K562 (cell line): ENCODE measurements around the gene HSF2. TPM values are rescaled to one million over a fixed set of nuclear protein-coding genes. Genes with fewer than 3 reads are reported as not detected.
A peak's percentile ranks its signal among the peaks of the same experiment; 100 is the strongest.

ENCODE experiments used
- ATAC-seq: fragments of 200-7000 bp; cut with Tn5 transposase; 3 replicates; pipeline ENCODE4 v1.9.1; 2020; ENCODE audit warnings: moderate library complexity
- BruUV-seq: library from RNA; stranded (reverse); fragments of 400-500 nt; replicated peaks from 2 replicates; lab custom pipeline; 2021; lab: Mats Ljungman, UMichigan
- CTCF ChIA-PET: fragments of 300-600 bp; formaldehyde crosslinking; extraction: SDS; loops from one replicate; lab custom pipeline; 2021; ENCODE audit warnings: low intra/inter-chr PET ratio; lab: Yijun Ruan, JAX
- POLR2A ChIA-PET: fragments of 300-600, 350-650 bp; sonication (Branson Sonifier 250); formaldehyde crosslinking; extraction: SDS; loops from one replicate; lab custom pipeline; 2021; ENCODE audit warnings: antibody characterized with exemption, inconsistent platforms; lab: Yijun Ruan, JAX
- DNase-seq, 4 experiments: peaks; one replicate each; pipeline versions ENCODE4 v3.0.0 to v3.0.0-alpha.2; 2011 to 2018; ENCODE audit warnings: low spot score in 3 of 4, mixed read lengths in 3 of 4; ENCODE audit errors: extremely low read depth in 1 of 4
- FAIRE-seq: peaks from 2 replicates; lab custom pipeline; 2011; peaks lifted over from hg19 to GRCh38; lab: Jason Lieb, UNC
- H2AFZ ChIP-seq: 2 replicates; pipeline ENCODE4 v1.6.0; 2011; ENCODE audit warnings: low read depth, low read length, control low read depth, inconsistent platforms
- H3K27ac ChIP-seq: fragments of 200-600 bp; 3 replicates; pipeline ENCODE4 v1.8.0; 2011; ENCODE audit warnings: low read depth, mild to moderate bottlenecking, control low read depth, inconsistent platforms, low read length, moderate library complexity, mixed read lengths; ENCODE audit errors: extremely low read depth
- H3K27me3 ChIP-seq, 2 experiments: fragments of 300-600 bp in 1 of 2; 2 replicates in 1 of 2; 3 replicates in 1 of 2; pipeline versions ENCODE4 v1.6.0 to v1.8.0; 2011; ENCODE audit warnings: inconsistent platforms in 2 of 2, low read length in 2 of 2, mild to moderate bottlenecking in 1 of 2, mixed read lengths in 1 of 2, moderate library complexity in 1 of 2; ENCODE audit not compliant: control insufficient read depth in 2 of 2, insufficient read depth in 2 of 2
- H3K36me3 ChIP-seq: fragments of 300-600 bp; 3 replicates; pipeline ENCODE4 v1.8.0; 2011; ENCODE audit warnings: mild to moderate bottlenecking, low read length, inconsistent platforms; ENCODE audit not compliant: control insufficient read depth, insufficient read depth
- H3K4me1 ChIP-seq, 2 experiments: fragments of 200-600 bp in 1 of 2; replicated peaks in 1 of 2; 2 replicates in 1 of 2; 3 replicates in 1 of 2; pipeline versions ENCODE4 v1.5.1 to v1.8.0; 2011; ENCODE audit warnings: inconsistent platforms in 2 of 2, low read length in 2 of 2, mild to moderate bottlenecking in 1 of 2, mixed read lengths in 1 of 2, moderate library complexity in 1 of 2; ENCODE audit not compliant: control insufficient read depth in 2 of 2, insufficient read depth in 2 of 2
- H3K4me2 ChIP-seq: 2 replicates; pipeline ENCODE4 v1.6.1; 2011; ENCODE audit warnings: low read length, control low read depth, inconsistent platforms, mixed read lengths; ENCODE audit not compliant: insufficient read depth
- H3K4me3 ChIP-seq: fragments of 200-600 bp; sonication (generic), shearing (Covaris generic); 2 replicates; pipeline ENCODE4 v1.5.1; 2016; ENCODE audit warnings: control low read depth, inconsistent platforms
- H3K79me2 ChIP-seq: fragments of 200-600 bp; 3 replicates; pipeline ENCODE4 v1.8.0; 2011; ENCODE audit warnings: low read length, inconsistent platforms; ENCODE audit not compliant: control insufficient read depth, insufficient read depth
- H3K9ac ChIP-seq, 2 experiments: 2 replicates each; pipeline versions ENCODE4 v1.6.0 to v1.6.1; 2011; ENCODE audit warnings: low read depth in 2 of 2, low read length in 2 of 2, control low read depth in 1 of 2, inconsistent platforms in 1 of 2, mild to moderate bottlenecking in 1 of 2, mixed read lengths in 1 of 2; ENCODE audit not compliant: insufficient read depth in 1 of 2
- H3K9me1 ChIP-seq: one replicate; pipeline ENCODE4 v1.6.0; 2011; ENCODE audit warnings: inconsistent platforms, mild to moderate bottlenecking, low read length, moderate library complexity; ENCODE audit not compliant: control insufficient read depth, insufficient read depth
- H3K9me3 ChIP-seq: replicated peaks from 2 replicates; pipeline ENCODE4 v1.5.1; 2011; ENCODE audit warnings: low read depth, low read length, inconsistent platforms; ENCODE audit not compliant: control insufficient read depth, insufficient read depth
- H4K20me1 ChIP-seq: replicated peaks from 2 replicates; pipeline ENCODE4 v1.6.1; 2011; ENCODE audit warnings: low read length, inconsistent platforms, mixed read lengths; ENCODE audit not compliant: control insufficient read depth, insufficient read depth
- BRF2 ChIP-seq: IDR thresholded peaks from 3 replicates; pipeline ENCODE4 v1.6.1; 2011; ENCODE audit warnings: borderline replicate concordance, mild to moderate bottlenecking; ENCODE audit not compliant: insufficient read length, insufficient read depth
- CBX3 ChIP-seq, 2 experiments: IDR thresholded peaks; 1 replicate in 1 of 2; 2 replicates in 1 of 2; pipeline ENCODE4 v1.6.1; 2012; ENCODE audit warnings: inconsistent platforms in 2 of 2, low read length in 2 of 2, borderline replicate concordance in 1 of 2, control low read depth in 1 of 2
- CREB3L1 ChIP-seq: fragments of 450-650 bp; IDR thresholded peaks from 2 replicates; pipeline ENCODE4 v1.6.1; 2014; ENCODE audit warnings: low read depth, mild to moderate bottlenecking, moderate library complexity, borderline replicate concordance
- ETS1 ChIP-seq: conservative IDR thresholded peaks from 2 replicates; pipeline ENCODE4 v1.6.1; 2011; ENCODE audit warnings: low read depth, mild to moderate bottlenecking, low read length; ENCODE audit not compliant: control insufficient read depth
- MTA1 ChIP-seq: fragments of 450-650 bp; IDR thresholded peaks from 2 replicates; pipeline ENCODE4 v1.6.1; 2017; ENCODE audit warnings: borderline replicate concordance
- NELFE ChIP-seq: IDR thresholded peaks from 2 replicates; pipeline ENCODE4 v1.6.1; 2011; ENCODE audit warnings: mild to moderate bottlenecking; ENCODE audit not compliant: insufficient read depth, insufficient read length
- RBM22 ChIP-seq: fragments of 200-400 bp; formaldehyde crosslinking; IDR thresholded peaks from 2 replicates; pipeline ENCODE4 v1.6.1; 2018; ENCODE audit warnings: low read length, low read depth; ENCODE audit not compliant: poor library complexity, severe bottlenecking
- SIRT6 ChIP-seq: IDR thresholded peaks from one replicate; pipeline ENCODE4 v1.6.1; 2012; ENCODE audit warnings: low read depth, mild to moderate bottlenecking, control low read depth, inconsistent platforms, low read length, moderate library complexity
- TGIF2 ChIP-seq: sonication (generic); formaldehyde crosslinking; IDR thresholded peaks from 2 replicates; pipeline ENCODE4 v1.8.1; 2022; ENCODE audit warnings: mild to moderate bottlenecking, missing genetic modification reagents, moderate library complexity
- TRIM28 ChIP-seq: fragments of 450-650 bp; IDR thresholded peaks from 2 replicates; pipeline ENCODE4 v1.6.1; 2017
- ZBED1 ChIP-seq: IDR thresholded peaks from 2 replicates; pipeline ENCODE4 v1.6.1; 2014
- ZNF280A ChIP-seq: fragments of 450-650 bp; IDR thresholded peaks from 2 replicates; pipeline ENCODE4 v1.6.1; 2018; ENCODE audit warnings: mild to moderate bottlenecking, low read depth; ENCODE audit not compliant: partially characterized antibody
- ZNF280B ChIP-seq: fragments of 250-450 bp; sonication (Bioruptor Pico); IDR thresholded peaks from 2 replicates; pipeline ENCODE4 v1.5.1; 2021; ENCODE audit warnings: mild to moderate bottlenecking
- ZNF584 ChIP-seq: fragments of 200-800 bp; sonication (Bioruptor generic); IDR thresholded peaks from 2 replicates; pipeline ENCODE4 v1.6.1; 2016; ENCODE audit warnings: low read depth, mild to moderate bottlenecking, missing genetic modification characterization, missing compliant biosample characterization
- WGBS: fragments of 100-300 bp; shearing (Covaris generic); methylation state at CpG from one replicate; pipeline ENCODE4 v1.1.6; 2016; ENCODE audit warnings: low coverage, mixed read lengths; ENCODE audit not compliant: insufficient coverage; ENCODE audit errors: missing lambda C conversion rate; 5-methylcytosine and 5-hydroxymethylcytosine counted together
- in situ Hi-C: fragments of 300-500 bp; cut with MboI; formaldehyde crosslinking; loops from 4 replicates; pipeline ENCODE4 v1.15.0; 2018; ENCODE audit warnings: inconsistent platforms, mixed read lengths
- intact Hi-C: fragments of 100-400 bp; cut with micrococcal nuclease; formaldehyde crosslinking; loops from 2 replicates; pipeline ENCODE4 v1.14.2; 2022
- polyA plus RNA-seq, 8 experiments: library from polyadenylated mRNA; depleted of rRNA in 4 of 8; stranded (reverse) in 5 of 8; unstranded in 3 of 8; fragments of >200 nt; fragmentation: Nextera tagmentation in 2 of 8; fragmentation: Illumina TruSeq in 1 of 8; extraction: Ambion mirVana in 2 of 8; extraction: Trizol in 1 of 8; gene quantifications; 2 replicates each; pipeline versions ENCODE4 v1.2.1 to v1.2.3, GENCODE V29; 2011 to 2014; ENCODE audit warnings: inconsistent platforms in 1 of 8, missing spikeins in 1 of 8
- total RNA-seq, 7 experiments: library from RNA; depleted of rRNA in 6 of 7; stranded (reverse); fragments of >200 nt in 6 of 7; fragmentation: Illumina TruSeq in 2 of 7; extraction: Trizol in 2 of 7; gene quantifications; 2 replicates each; pipeline versions ENCODE4 v1.2.1 to v1.2.3, GENCODE V29; 2011 to 2021; ENCODE audit warnings: low replicate concordance in 1 of 7

The HSF2 gene
- total and polyA plus RNA-seq, 9 of the 15 experiments (the other 6 are each of a cell fraction or from before 2014, with no cell fraction given), result 19.1 to 73.1 (median 29.2) TPM

- peaks cover 67% of the 10 kb centered on the region for H3K36me3 ChIP-seq
- TF ChIP-seq CREB3L1 (no peak), NELFE (no peak), TGIF2 (CRISPR knock-in tag) (no peak), MTA1 (no peak), TRIM28 (peak; percentile 82), ZNF584 (CRISPR knock-in tag) (no peak), CBX3 (IDR thresholded peaks at IDR 0.05; ENCODE audit: borderline replicate concordance in 1 of 2, low read length in 2 of 2) (peak in 1 of 2 experiments; percentile 96; a peak in 2 of 3 replicates), BRF2 (no peak), ZBED1 (no peak), RBM22 (no peak), SIRT6 (no peak), ETS1 (no peak), ZNF280A (peak; percentile 73), ZNF280B (CRISPR knock-in tag) (peak; percentile 65; the same call in 1 of the 2 replicates)
Observed at GRCh38 chr6:122438975-122439374, 39.5 kb downstream of the HSF2 start.

More at GRCh38 chr6:122438975-122439374, 39.5 kb downstream of the HSF2 start:
- peak; percentile 54; the same call in 2 of the 3 replicates for ATAC-seq
- H4K20me1 ChIP-seq, result no peaks in the 10 kb centered on the region
- peak in 1 of 4 experiments; percentile 7 for DNase-seq
- CTCF ChIA-PET, result no interaction called here
- no TSS peak for BruUV-seq
- H3K9ac ChIP-seq, result no peak overlapping the region
- no peak overlapping the region for H2AFZ ChIP-seq
- no peaks in the 10 kb centered on the region for H3K79me2 ChIP-seq
- no peaks in the 10 kb centered on the region for H3K27me3 ChIP-seq
- H3K4me1 ChIP-seq, result no peaks in the 10 kb centered on the region
- no peak overlapping the region for H3K27ac ChIP-seq
- in situ Hi-C loops, result no loop called here
- peaks cover 9% of the 10 kb centered on the region for H3K9me3 ChIP-seq
- no peak for FAIRE-seq
- POLR2A ChIA-PET, result no interaction called here
- intact Hi-C loops, result no loop called here
- no peak overlapping the region for H3K4me2 ChIP-seq
- 63% methylated on average over 1 of the region's 1 CpG for WGBS
- no peaks in the 10 kb centered on the region for H3K9me1 ChIP-seq
- no peak overlapping the region for H3K4me3 ChIP-seq
